ENCODE measurements around the gene ABCA4.

Gene ABCA4

DNA sequence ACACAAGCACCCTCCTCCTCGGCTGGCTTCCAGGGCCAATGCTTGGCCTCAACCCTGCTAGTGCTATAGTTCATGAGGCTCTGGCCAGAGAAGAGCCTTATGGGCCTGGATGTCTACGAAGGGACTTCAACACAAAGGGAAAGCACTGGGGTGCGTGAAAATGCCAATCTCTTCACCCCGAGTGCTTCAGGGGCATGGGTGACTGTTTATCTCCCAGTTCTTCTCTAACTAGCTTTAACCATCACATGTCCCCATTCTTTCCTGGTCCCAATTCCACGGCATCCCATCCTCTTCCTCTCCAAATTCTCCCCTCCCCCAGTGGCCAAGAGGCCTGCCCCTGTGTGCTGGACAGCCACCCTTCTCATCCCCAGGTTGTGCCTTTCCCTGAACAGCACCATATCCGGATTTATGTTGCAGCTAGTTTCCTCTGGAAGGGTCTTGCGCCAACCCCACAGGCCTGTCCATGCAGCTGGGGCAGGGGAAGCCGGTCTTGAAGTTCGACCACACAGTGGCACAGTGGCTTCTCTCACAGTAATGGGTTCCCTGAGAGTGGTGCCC is 16.7 kb downstream of the ABCA4 start:
- DNase-seq, result no peak

DNA sequence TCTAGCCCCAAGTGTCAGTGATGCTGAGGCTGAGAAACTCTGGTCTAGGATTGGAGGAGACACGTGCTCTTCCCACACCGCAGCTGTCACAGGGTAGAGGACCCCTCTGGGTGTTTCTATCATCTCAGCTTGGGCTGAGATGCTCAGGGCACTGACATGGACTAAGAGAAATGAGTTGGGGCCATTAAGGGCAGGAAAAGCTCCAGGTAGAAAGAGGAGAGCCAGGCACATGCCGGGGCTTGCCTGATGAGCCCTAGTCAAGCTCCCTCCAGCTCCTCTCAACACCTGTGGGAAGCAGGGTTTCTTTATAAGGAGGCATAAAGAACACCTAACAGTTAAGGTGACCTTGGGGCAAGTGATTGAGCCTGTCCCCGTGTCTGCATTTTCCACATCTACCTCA is 17.3 kb downstream of the ABCA4 start:
- DNase-seq, result no peak

- no peak for DNase-seq
These were observed 19.1 kb downstream of the ABCA4 start for GRCh38 chr1:94101613-94102525.

DNA sequence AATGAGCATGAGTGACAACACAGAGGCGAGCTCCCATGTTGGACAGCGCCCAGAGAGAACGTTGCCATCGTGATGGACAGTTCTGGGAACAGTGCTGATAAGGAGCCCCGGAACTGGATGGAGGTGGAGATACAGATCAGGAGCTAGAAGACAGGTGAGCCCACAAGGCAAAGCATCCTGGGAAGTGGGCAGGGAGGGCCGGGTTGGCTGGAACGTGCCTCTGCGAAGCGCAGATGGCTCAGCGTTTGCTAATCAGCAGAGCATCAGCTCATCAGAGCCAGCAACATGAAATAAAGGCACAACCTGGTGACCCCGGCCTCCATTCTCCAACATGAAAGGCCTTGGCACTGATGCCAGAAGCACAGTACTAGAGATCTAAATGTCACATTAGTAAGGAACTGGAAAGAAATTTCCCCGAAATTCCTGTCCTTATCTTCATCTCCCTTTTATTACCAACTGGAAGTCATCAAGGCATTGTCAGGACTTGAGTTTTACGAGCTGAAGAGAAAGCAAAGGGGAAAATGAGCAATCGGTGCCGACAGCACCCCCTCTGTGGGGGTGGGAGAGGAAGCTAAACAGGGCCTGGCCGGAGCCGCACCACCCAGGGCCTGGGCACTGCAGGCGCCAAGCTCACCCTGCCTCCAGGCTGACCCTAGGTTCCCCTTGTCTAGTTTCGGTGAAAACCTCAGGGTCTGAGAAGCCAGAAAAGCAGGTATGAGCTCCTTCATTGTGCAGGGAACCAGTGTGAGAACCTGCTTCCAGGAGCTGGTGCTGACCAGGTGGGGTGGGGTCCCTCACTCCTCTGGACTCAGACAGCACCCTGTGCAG is 19.9 kb downstream of the ABCA4 start:
- DNase-seq, result no peak

DNA sequence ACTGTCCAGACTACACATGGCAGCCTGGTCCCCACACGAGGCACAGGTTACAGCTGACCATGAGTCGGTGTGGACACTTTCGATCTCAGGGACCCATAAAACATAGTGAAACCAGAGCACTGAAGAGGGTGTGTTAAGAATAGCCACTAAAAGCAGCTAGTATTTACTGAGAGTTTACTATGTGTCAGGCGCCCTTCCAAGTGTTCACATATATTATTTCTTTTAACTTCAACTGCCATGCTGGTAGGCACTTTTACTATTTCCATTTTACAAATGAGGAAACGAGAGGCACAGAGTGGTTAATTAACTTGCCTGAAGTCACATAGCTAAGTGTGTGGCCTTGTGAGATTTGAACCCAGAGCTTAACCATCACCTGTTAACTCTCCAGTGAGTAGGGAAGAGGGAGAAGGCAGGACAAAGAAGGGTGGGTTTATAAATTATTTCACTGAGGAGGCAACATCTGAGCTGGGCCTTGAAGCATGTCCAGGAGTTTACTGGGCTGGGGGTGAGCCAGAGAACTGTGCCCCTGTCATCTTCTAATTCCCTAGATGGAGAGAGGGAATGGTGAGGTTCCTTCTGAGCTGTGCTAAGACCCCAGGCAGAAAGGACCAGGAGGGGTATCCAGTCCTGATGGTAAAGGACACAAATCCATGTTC is 20.7 kb downstream of the ABCA4 start:
- no peak for DNase-seq

- DNase-seq, result no peak
These were observed 21.6 kb downstream of the ABCA4 start for GRCh38 chr1:94099303-94099702.

DNA sequence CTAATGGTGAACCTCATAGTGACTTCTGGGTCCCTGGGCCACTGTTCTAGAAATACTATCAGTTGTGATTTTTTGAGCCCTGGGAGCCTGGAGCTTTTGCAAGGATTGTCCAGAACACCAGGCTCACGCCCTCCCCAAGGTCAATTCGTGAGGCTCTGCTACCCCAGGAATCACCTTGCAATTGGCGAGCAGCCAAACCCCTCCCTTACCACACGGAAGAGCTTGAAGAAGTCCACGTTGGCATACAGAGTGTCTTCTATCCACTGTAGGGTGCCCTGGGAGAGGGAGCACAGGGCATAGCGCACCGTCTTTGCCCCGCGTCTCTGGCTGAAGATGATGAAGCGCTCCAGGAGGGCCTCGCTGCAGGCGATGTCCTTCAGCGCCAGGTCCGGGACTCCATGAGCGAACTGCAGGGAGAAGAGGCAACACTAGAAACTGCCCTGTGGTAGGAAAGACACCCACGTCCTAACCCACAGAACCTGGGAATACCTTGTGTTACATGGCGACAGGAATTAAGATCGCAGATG is 22.3 kb downstream of the ABCA4 start:
- no peak for DNase-seq

DNA sequence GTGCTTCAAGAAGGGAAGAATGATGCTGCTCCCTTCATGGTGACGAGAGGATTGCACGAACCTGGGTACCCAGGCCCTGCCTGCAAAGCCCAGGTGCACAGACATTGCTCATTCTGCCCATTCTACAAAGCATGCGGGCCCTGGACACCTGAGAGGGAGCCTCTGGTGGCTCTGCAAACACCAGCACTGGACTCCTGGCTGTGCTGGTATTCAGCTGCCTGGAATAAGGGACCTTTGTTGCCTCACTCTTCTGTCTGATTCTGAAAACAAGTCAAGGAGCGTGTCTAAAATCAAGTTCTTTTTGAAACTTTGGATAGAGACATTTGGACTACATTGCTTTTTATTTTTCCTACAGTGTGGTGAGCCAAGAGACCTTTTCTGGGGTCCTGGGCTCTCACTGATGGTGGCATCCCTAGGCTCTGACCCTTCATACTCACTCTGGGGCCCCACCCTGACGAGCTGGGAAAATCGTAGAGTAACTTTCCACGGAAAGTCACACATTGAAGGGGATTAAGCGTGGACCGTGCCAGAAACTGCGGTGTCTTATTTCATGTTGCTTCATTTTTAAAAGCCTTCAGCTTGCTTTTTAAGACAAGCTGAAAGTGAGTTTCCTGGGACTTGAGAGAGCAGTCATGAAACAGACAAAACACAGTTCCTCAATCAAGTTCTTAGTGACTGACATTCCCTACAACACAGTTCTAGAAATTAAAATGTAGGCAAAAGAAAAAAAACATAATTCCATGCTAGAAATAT is 24.0 kb downstream of the ABCA4 start:
- no peak for DNase-seq

DNA sequence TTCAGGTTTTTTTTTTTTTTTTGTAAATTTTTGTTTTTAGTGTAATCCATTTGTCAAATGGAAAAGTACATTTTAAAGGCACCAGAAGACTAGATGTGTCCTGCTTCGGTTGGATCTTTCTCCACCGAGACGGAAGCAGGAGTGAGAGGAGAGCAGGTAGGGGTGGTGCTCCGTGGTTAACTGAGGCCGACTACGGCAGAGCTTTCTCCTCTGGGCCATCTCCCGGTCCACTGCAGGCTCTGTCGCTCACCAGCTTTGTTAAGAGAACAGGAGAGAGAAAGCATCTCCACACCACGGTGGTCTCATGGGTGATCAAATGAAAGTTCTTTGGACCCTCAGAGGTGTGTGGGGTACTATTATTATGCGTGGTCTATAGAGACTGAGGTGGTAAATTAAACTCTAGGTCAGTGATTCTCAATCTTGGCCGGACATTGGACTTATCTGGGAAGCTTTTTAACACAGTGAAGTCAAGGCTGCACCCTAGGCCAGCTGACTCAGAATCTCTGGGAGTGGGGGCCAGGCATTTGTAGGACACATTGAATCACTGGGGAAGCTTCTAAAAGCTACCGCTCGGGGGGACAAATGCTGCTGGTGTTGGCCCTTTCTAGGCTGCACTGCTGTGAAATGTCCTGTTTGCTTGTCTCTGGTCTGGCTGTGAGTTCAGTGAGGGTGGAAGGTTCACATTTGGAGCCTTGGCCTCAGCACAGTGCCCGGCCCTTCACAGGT is 25.0 kb downstream of the ABCA4 start:
- no peak for DNase-seq

GRCh38 chr1:94095112-94095637 is 25.8 kb downstream of the ABCA4 start:
- DNase-seq, result no peak

GRCh38 chr1:94094469-94095111 is 26.4 kb downstream of the ABCA4 start:
- peak; percentile 4 to 12 for DNase-seq

GRCh38 chr1:94093996-94094395 is 27.0 kb downstream of the ABCA4 start:
- no peak for DNase-seq

- DNase-seq, result no peak
These were observed 27.6 kb downstream of the ABCA4 start for GRCh38 chr1:94093396-94093795.

DNA sequence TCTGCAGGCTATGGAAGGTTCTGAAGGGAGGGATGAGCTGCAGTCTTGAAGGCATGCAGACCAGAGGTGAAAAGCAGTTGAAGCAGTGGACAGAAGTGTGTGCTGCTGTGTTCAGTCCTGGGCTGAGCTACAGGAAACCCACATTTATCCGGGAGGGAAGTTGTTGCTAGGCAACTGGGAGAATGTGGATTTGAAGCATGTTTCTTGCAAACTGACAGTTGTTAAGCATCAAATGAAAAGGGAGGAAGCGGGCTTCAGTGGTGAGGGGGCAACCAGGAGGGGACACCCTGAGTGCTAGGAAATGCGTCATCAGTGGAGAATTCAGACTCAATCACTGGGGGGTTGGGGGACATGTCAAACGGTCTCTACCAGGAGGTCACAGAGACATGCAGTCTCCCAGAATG is 28.7 kb downstream of the ABCA4 start:
- peak; percentile 45 to 65 for DNase-seq

GRCh38 chr1:94090761-94091160 is 30.2 kb downstream of the ABCA4 start:
- no peak for DNase-seq

DNA sequence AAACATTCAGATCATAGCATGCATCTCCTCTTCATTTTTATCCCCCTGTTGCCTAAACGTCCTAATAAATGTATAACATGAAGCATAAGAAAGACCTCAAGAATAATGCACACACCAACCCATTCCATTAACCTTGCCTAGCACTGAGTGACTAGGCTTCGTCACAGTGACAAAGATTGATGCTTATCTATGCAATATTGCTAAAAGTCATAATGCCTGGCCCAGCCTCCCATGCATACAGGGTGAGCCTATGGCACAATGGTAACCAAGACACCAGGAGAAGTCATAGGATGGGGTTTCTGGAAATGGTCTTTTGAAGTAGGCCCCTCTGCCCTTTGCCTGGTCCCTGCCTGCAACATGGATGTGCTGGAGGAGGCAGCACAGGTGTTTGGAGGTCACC is 33.8 kb downstream of the ABCA4 start:
- no peak for DNase-seq

DNA sequence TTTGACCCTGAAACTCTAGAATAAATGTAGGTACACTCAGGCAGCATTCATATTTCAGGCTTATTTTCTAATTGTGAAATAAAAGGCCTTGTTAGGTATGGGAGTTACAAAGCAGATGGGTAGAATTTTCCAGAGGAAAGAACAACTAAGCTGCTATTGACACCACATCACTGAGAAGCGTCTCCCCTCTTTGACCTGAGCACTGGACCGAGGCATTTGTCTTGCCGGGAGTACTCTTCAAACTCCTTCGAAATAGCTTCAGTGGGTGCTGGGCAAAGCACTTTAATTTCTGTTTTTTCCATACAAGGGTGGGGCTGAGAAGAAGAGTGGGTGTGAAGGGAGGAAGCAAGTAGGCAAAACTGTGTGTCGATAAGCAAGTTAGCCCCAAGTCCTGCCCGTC is 36.4 kb downstream of the ABCA4 start:
- DNase-seq, result no peak

GRCh38 chr1:94084085-94084484 is 36.9 kb downstream of the ABCA4 start:
- no peak for DNase-seq

DNA sequence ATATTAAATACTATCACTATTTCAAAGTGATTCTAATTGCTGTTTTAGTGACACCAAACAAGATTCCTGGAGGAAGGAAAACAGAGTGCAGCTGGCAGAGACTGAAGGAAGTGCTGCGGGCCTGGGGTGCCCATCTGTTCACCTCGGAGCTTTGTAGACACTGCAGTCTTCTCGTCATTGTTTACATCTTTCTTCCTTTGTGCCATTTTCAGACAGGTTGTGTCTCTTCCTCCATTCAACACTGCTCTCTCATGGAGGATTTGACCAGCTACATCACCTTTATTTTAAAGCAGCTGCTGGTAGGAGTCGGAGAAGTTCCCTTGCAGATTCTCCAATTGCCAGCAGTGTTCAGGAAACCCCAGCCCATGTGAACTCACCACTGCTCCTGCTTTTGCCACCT is 37.3 kb downstream of the ABCA4 start:
- DNase-seq, result no peak

GRCh38 chr1:94081566-94082344 is 39.2 kb downstream of the ABCA4 start:
- no peak for DNase-seq
